Liver (tissue), 2 donors: ENCODE data around the gene RIOX2.

ENCODE experiments used
- TF ChIP-seq, protein P1 (sequence below): IDR thresholded peaks from 2 replicates; pipeline ENCODE4 v1.6.1; 2016; ENCODE audit warnings: antibody characterized with exemption, mild to moderate bottlenecking
- TF ChIP-seq, protein P2 (sequence below): IDR thresholded peaks from 2 replicates; pipeline ENCODE4 v1.6.1; 2016; ENCODE audit warnings: antibody characterized with exemption
- donor health status: healthy.

DNA sequence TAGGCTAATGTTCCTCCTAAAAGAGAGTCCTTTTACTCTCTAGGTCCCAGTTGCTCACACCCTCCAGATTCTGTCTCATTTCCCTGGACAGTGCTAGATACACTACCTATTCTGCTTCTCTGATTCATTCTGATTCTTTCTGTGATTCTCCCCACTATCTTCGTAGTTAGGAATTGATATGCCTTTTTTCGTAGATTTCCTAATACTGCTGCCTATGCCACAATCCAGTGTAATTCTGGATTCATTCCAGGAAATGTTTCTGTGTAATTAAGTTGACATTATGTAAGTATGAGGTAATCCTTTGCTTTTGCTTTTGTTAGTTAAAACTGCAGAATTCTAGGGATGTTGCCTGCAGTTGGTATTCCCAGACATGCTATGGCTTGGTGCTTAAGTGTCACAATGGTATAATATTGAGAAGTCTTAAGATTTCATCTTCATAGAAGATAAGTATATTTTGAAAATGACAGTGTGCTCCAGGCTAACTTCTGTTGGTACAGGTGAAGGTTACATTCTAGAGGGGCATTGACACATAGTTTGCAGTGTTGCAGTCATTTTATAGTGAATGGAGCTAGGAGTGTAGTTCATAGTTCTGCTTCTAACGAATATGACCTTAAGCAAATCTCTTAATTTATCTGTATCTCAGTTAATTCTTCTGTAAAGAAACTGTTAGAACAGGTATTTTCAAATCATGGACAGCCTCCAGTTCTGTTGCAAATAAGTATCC, 54.3 kb downstream of the RIOX2 start:
- TF ChIP-seq, protein P1, sequence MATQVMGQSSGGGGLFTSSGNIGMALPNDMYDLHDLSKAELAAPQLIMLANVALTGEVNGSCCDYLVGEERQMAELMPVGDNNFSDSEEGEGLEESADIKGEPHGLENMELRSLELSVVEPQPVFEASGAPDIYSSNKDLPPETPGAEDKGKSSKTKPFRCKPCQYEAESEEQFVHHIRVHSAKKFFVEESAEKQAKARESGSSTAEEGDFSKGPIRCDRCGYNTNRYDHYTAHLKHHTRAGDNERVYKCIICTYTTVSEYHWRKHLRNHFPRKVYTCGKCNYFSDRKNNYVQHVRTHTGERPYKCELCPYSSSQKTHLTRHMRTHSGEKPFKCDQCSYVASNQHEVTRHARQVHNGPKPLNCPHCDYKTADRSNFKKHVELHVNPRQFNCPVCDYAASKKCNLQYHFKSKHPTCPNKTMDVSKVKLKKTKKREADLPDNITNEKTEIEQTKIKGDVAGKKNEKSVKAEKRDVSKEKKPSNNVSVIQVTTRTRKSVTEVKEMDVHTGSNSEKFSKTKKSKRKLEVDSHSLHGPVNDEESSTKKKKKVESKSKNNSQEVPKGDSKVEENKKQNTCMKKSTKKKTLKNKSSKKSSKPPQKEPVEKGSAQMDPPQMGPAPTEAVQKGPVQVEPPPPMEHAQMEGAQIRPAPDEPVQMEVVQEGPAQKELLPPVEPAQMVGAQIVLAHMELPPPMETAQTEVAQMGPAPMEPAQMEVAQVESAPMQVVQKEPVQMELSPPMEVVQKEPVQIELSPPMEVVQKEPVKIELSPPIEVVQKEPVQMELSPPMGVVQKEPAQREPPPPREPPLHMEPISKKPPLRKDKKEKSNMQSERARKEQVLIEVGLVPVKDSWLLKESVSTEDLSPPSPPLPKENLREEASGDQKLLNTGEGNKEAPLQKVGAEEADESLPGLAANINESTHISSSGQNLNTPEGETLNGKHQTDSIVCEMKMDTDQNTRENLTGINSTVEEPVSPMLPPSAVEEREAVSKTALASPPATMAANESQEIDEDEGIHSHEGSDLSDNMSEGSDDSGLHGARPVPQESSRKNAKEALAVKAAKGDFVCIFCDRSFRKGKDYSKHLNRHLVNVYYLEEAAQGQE, result no peak
- TF ChIP-seq, protein P2, sequence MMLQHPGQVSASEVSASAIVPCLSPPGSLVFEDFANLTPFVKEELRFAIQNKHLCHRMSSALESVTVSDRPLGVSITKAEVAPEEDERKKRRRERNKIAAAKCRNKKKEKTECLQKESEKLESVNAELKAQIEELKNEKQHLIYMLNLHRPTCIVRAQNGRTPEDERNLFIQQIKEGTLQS, result peak; percentile 69
